Parathyroid adenoma (tissue), 2 donors: ENCODE data around the gene FASTKD3.
"Not testable (repeated sequence)": the region's sequence is repeated elsewhere in the genome, so short reads cannot be mapped to it uniquely, and the experiment has no call there.

Source experiments
- H2AFZ ChIP-seq: fragments of 300-600 bp; sonication (generic); one replicate; pipeline ENCODE4 v1.7.0; 2017; ENCODE audit warnings: antibody characterized with exemption, mild to moderate bottlenecking
- H3K27ac ChIP-seq: fragments of 300-600 bp; sonication (generic); one replicate; pipeline ENCODE4 v1.7.0; 2017
- H3K27me3 ChIP-seq: fragments of 300-600 bp; sonication (generic); one replicate; pipeline ENCODE4 v1.7.0; 2017; ENCODE audit warnings: low read length; ENCODE audit not compliant: control insufficient read depth, insufficient read depth
- H3K36me3 ChIP-seq: fragments of 300-600 bp; sonication (generic); one replicate; pipeline ENCODE4 v1.7.0; 2017; ENCODE audit warnings: low read length; ENCODE audit not compliant: control insufficient read depth, insufficient read depth
- H3K4me1 ChIP-seq: fragments of 300-600 bp; sonication (generic); one replicate; pipeline ENCODE4 v1.7.0; 2017; ENCODE audit warnings: control low read depth
- H3K4me2 ChIP-seq: fragments of 300-600 bp; sonication (generic); one replicate; pipeline ENCODE4 v1.7.0; 2017; ENCODE audit warnings: low read length
- H3K4me3 ChIP-seq: fragments of 300-600 bp; sonication (generic); one replicate; pipeline ENCODE4 v1.7.0; 2017; ENCODE audit warnings: low read depth, low read length
- H3K79me2 ChIP-seq: fragments of 300-600 bp; sonication (generic); one replicate; pipeline ENCODE4 v1.7.0; 2017; ENCODE audit warnings: control low read depth
- H3K9ac ChIP-seq: fragments of 300-600 bp; sonication (generic); one replicate; pipeline ENCODE4 v1.7.0; 2017; ENCODE audit warnings: mild to moderate bottlenecking
- H3K9me3 ChIP-seq: fragments of 300-600 bp; sonication (generic); one replicate; pipeline ENCODE4 v1.7.0; 2017; ENCODE audit warnings: low read length; ENCODE audit not compliant: control insufficient read depth
- TF ChIP-seq, protein P1 (sequence below): fragments of 300-600 bp; sonication (generic); IDR thresholded peaks from one replicate; pipeline ENCODE4 v1.7.0; 2017; ENCODE audit warnings: antibody characterized with exemption, mild to moderate bottlenecking
- donor health status: primary hyperparathyroidism.

The FASTKD3 gene, protein sequence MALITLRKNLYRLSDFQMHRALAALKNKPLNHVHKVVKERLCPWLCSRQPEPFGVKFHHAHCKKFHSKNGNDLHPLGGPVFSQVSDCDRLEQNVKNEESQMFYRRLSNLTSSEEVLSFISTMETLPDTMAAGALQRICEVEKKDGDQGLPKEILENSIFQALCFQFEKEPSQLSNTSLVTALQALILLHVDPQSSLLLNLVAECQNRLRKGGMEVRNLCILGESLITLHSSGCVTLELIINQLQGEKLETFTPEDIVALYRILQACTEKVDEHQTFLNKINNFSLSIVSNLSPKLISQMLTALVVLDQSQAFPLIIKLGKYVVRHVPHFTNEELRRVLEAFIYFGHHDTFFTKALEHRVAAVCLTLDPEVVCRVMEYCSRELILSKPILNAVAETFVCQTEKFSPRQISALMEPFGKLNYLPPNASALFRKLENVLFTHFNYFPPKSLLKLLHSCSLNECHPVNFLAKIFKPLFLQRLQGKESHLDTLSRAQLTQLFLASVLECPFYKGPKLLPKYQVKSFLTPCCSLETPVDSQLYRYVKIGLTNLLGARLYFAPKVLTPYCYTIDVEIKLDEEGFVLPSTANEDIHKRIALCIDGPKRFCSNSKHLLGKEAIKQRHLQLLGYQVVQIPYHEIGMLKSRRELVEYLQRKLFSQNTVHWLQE

DNA sequence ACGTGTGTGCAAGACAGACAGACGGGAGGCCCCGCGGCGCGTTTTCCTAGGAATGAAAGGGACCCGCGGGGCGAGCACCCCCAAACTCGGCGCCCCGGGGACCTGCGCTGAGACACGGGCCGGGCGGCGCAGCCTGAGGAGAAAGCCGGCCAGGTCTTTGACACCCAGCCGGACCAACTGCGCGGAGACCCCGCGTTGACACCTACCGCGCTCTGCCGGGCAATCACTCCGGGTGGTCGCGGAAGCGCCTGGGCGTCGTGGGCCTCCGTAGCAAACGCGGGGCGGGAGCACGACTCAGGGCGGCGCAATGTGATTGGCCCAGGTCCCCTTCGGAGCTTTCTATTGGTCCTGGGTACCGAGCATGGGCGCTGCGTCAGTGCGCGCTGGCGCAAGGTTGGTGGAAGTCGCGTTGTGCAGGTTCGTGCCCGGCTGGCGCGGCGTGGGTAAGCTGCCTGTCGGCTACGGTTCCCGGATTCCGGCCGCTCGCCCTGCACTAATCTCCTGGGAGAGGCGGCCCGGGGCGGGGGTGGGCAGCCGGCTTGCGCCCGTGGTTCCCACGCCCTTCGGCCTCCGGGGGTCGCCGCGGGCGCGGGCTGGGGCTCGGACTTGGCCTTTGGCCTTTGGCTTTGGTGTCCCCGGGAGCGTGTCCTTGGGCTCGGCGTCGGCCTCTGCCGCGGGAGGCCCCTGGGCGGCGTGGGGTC is at the start of gene FASTKD3, which contains the start of gene MTRR:
TSS of gene FASTKD3 (minus strand) at position 259 of the 701 bp plus-strand sequence. CDS start 948 bp downstream, outside the sequence.
TSS of gene MTRR (plus strand) at position 376 of the 701 bp plus-strand sequence. CDS start 1,647 bp downstream, outside the sequence.
- Histone ChIP-seq H3K27me3 (no peaks in the 10 kb centered on the region), H3K36me3 (no peaks in the 10 kb centered on the region), H3K4me1 (no peaks in the 10 kb centered on the region), H2AFZ (peak within 1 kb of the TSS; percentile 62), H3K4me2 (peak within 1 kb of the TSS; percentile 79), H3K4me3 (peak within 1 kb of the TSS; percentile 83), H3K27ac (peak within 1 kb of the TSS; percentile 39), H3K79me2 (peaks cover 8% of the 10 kb centered on the region), H3K9ac (peak within 1 kb of the TSS; percentile 25), H3K9me3 (no peaks in the 10 kb centered on the region)
- TF ChIP-seq, protein P1, sequence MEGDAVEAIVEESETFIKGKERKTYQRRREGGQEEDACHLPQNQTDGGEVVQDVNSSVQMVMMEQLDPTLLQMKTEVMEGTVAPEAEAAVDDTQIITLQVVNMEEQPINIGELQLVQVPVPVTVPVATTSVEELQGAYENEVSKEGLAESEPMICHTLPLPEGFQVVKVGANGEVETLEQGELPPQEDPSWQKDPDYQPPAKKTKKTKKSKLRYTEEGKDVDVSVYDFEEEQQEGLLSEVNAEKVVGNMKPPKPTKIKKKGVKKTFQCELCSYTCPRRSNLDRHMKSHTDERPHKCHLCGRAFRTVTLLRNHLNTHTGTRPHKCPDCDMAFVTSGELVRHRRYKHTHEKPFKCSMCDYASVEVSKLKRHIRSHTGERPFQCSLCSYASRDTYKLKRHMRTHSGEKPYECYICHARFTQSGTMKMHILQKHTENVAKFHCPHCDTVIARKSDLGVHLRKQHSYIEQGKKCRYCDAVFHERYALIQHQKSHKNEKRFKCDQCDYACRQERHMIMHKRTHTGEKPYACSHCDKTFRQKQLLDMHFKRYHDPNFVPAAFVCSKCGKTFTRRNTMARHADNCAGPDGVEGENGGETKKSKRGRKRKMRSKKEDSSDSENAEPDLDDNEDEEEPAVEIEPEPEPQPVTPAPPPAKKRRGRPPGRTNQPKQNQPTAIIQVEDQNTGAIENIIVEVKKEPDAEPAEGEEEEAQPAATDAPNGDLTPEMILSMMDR: no peak

GRCh38 chr5:7917130-7918123 is 48.6 kb upstream of the FASTKD3 start:
- Histone ChIP-seq H3K27ac (no peak overlapping the region), H3K79me2 (no peaks in the 10 kb centered on the region), H3K9me3 (no peaks in the 10 kb centered on the region), H2AFZ (no peak overlapping the region), H3K4me3 (no peak overlapping the region), H3K27me3 (no peaks in the 10 kb centered on the region), H3K36me3 (no peaks in the 10 kb centered on the region), H3K9ac (no peak overlapping the region), H3K4me2 (no peak overlapping the region), H3K4me1 (peaks cover 9% of the 10 kb centered on the region)
- TF ChIP-seq, protein P1: no peak

- H3K27ac ChIP-seq: peak overlapping the region; percentile 26
- no peak overlapping the region for H3K4me3 ChIP-seq
- H3K4me1 ChIP-seq: peaks cover 9% of the 10 kb centered on the region
- H3K27me3 ChIP-seq: no peaks in the 10 kb centered on the region
- H3K9ac ChIP-seq: no peak overlapping the region
- TF ChIP-seq, protein P1: no peak
- H3K79me2 ChIP-seq: no peaks in the 10 kb centered on the region
- H3K4me2 ChIP-seq: no peak overlapping the region
- H3K36me3 ChIP-seq: no peaks in the 10 kb centered on the region
- H3K9me3 ChIP-seq: no peaks in the 10 kb centered on the region
- H2AFZ ChIP-seq: peak overlapping the region; percentile 22
Measured at GRCh38 chr5:7916171-7916804, 47.5 kb upstream of the FASTKD3 start.

- not testable (repeated sequence) for H3K27me3 ChIP-seq, H3K79me2 ChIP-seq, H3K4me3 ChIP-seq, H3K9ac ChIP-seq, H2AFZ ChIP-seq, H3K4me2 ChIP-seq, H3K9me3 ChIP-seq, H3K4me1 ChIP-seq, H3K27ac ChIP-seq, H3K36me3 ChIP-seq
Measured at GRCh38 chr5:7911429-7911771, 42.6 kb upstream of the FASTKD3 start.
